ENCODE data around the gene CPM.
"Not testable (repeated sequence)": the region's sequence is repeated elsewhere in the genome, so short reads cannot be mapped to it uniquely, and the experiment has no call there.

Gene CPM

DNA sequence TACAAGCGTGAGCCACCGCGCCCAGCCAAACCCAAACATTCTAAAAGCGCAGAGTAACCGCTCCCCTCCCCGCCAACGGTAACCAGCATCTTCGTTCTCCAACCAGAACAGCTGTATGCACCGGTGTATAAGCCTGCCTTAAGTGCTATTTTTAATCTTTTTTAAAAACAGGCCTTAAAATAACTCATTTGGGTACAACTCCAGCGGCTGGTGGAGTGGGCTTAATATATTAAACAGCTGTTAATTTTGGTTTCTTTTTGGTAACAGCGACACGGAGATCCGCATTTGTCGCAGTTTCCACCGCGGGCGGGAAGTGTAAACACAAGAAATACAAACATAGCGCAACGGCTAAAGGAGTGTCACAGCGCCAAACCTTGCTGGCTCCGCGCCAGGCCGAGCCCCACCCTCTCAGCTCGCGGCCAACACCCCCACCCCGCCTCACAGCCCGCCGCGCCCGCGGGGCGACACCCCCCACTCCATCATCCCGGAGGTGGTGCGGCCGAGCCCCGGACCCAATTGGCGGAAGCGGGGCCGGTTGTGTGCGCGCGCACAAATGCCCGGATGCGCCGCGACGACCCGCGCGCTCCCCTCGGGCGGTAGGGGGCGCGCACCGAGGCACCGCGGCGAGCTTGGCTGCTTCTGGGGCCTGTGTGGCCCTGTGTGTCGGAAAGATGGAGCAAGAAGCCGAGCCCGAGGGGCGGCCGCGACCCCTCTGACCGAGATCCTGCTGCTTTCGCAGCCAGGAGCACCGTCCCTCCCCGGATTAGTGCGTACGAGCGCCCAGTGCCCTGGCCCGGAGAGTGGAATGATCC is 125.2 kb downstream of the CPM start, which contains the start of gene MDM2:
MDM2 (plus strand) TSS at position 602 of the 812 bp plus-strand sequence. CDS start 301 bp downstream, outside the sequence.
- Histone ChIP-seq H3K27me3 (ENCODE audit: control insufficient read depth, insufficient read depth, low read length) (no peaks in the 10 kb centered on the region), H3K9ac (ENCODE audit: low read length) (peak within 1 kb of the TSS; percentile 100), H3K36me3 (ENCODE audit: control insufficient read depth, low read depth, low read length) (peaks cover 15% of the 10 kb centered on the region), H3K27ac (ENCODE audit: low read length) (peak within 1 kb of the TSS; percentile 98), H3K4me1 (ENCODE audit: control insufficient read depth, low read depth, low read length) (peaks cover 10% of the 10 kb centered on the region), H3K9me3 (ENCODE audit: control insufficient read depth, low read depth, low read length) (no peaks in the 10 kb centered on the region), H3K4me3 (ENCODE audit: low read length) (peak within 1 kb of the TSS; percentile 76)

DNA sequence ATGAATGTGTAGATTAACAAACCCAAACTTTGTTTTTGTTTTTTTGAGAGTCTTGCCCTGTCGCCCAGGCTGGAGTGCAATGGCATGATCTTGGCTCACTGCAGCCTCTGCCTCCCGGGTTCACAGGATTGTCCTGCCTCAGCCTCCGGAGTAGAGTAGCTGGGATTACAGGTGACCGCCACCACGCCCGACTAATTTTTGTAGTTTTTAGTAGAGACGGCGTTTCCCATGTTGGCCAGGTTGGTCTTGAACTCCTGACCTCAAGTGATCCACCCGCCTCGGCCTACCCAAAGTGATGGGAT is 125.7 kb downstream of the CPM start:
- H3K27ac ChIP-seq (ENCODE audit: low read length); H3K4me1 ChIP-seq (ENCODE audit: control insufficient read depth, low read depth, low read length); H3K36me3 ChIP-seq (ENCODE audit: control insufficient read depth, low read depth, low read length); H3K9me3 ChIP-seq (ENCODE audit: control insufficient read depth, low read depth, low read length); H3K27me3 ChIP-seq (ENCODE audit: control insufficient read depth, insufficient read depth, low read length): not testable (repeated sequence)
- Histone ChIP-seq H3K4me3 (ENCODE audit: low read length) (peak overlapping the region; percentile 76), H3K9ac (ENCODE audit: low read length) (peak overlapping the region; percentile 100)

DNA sequence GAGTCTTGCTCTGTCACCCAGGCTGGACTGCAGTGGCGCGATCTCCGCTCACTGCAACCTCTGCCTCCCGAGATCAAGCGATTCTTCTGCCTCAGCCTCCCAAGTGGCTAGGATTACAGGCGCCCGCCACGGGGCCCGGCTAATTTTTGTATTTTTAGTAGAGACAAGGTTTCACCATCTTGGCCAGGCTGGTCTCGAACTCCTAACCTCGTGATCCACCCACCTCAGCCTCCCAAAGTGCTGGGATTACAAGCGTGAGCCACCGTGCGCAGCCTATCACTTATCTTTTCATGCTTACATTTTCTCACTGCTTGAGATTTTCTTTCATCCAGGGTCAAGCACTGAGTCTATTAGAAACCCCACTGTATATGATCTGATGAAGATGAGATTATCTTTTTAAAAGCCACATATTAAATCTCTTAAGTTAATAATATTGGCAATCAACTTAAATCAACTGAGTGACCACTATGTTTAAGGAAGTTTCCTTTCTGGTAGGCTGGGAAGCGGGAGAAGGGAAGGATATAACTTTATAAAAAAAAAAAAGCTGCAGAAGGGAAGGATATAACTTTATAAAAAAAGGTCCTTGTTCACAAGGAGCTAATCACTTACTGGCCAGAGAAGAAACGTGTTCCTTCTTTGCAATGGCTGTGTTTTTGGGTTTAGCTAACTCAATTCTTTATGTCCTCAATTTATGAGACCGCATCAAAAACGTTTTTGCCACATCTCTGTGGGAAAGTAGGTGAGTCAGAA is 126.3 kb downstream of the CPM start:
- H3K4me3 ChIP-seq (ENCODE audit: low read length): peak overlapping the region; percentile 76
- no peaks in the 10 kb centered on the region for H3K9me3 ChIP-seq (ENCODE audit: control insufficient read depth, low read depth, low read length)
- H3K36me3 ChIP-seq (ENCODE audit: control insufficient read depth, low read depth, low read length): peaks cover 8% of the 10 kb centered on the region
- no peak overlapping the region for H3K27ac ChIP-seq (ENCODE audit: low read length)
- peak overlapping the region; percentile 100 for H3K9ac ChIP-seq (ENCODE audit: low read length)
- H3K4me1 ChIP-seq (ENCODE audit: control insufficient read depth, low read depth, low read length): peaks cover 10% of the 10 kb centered on the region
- H3K27me3 ChIP-seq (ENCODE audit: control insufficient read depth, insufficient read depth, low read length): no peaks in the 10 kb centered on the region

DNA sequence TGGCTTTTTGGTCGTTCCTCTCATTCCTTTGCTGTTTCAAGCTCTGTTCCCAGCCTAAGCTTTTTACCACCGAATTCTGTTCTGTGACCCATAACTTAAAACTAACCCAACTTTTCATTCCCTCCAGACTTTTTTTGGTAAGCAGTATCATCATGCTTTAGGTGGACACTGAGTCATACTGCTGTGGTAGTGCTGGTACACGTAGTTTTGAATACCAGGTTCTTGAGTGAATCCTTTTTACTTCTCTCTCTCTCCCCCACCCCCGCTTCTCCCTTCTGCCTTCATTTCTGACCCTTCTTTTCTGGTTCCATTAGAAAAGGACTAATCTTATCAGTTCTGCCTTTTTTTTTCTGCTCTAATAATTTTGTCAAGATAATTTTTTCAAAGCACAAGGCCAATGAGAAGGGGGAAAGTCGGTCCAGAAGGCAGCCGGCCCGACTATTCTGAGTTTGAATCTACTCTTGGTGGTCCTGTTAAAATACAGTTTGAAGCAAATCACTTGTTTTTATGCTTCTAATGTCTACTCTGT is 127.3 kb downstream of the CPM start:
- Histone ChIP-seq H3K4me1 (ENCODE audit: control insufficient read depth, low read depth, low read length) (peaks cover 10% of the 10 kb centered on the region), H3K27ac (ENCODE audit: low read length) (no peak overlapping the region), H3K9ac (ENCODE audit: low read length) (no peak overlapping the region), H3K4me3 (ENCODE audit: low read length) (no peak overlapping the region), H3K27me3 (ENCODE audit: control insufficient read depth, insufficient read depth, low read length) (no peaks in the 10 kb centered on the region), H3K36me3 (ENCODE audit: control insufficient read depth, low read depth, low read length) (peaks cover 8% of the 10 kb centered on the region), H3K9me3 (ENCODE audit: control insufficient read depth, low read depth, low read length) (no peaks in the 10 kb centered on the region)

DNA sequence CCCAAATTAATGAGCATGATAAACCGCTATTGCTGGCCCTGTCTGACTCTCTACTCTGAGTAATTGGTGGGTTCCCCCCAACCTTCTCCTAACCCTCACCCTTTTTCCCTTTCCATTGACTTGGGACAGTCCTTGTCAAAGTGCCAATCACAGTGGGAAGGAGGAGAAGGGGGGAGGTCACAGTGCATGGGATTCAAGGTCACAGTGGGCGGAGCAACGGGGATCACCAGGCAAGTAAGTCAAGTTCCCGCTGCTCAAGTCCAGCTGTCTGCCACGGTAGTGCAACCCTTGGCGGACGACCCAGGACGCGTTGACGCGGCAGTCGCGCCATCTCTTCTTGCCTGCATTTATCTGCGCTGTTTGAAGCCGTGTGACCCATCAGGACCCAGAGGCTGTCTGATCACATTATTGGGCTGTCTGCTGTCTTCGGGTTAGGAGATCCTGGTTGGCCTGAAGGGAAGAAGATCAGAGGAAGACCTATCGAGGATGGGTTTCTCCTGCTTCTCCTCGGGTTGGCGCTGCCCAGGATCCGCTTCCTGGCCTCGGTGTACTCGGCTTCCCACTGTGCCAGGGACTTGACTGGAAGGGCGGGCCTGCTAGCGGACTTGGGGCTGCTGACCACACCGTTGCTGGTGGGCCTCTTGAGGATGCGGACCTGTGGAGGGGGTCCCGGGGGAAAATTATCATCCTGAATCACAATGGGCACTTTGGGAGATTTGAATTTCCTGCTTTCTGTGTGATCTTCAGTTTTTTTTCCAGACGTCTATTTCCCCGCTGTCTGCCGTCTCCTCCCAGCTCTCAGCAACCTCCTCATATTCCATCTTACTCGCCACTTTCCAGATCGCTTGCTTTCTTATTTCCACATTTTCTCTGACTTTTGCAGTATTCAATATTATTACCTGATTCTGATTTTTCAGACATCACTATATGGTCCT is 128.0 kb downstream of the CPM start:
- no peak overlapping the region for H3K27ac ChIP-seq (ENCODE audit: low read length)
- H3K36me3 ChIP-seq (ENCODE audit: control insufficient read depth, low read depth, low read length): peaks cover 5% of the 10 kb centered on the region
- peaks cover 10% of the 10 kb centered on the region for H3K4me1 ChIP-seq (ENCODE audit: control insufficient read depth, low read depth, low read length)
- no peak overlapping the region for H3K9ac ChIP-seq (ENCODE audit: low read length)
- H3K4me3 ChIP-seq (ENCODE audit: low read length): no peak overlapping the region
- no peaks in the 10 kb centered on the region for H3K27me3 ChIP-seq (ENCODE audit: control insufficient read depth, insufficient read depth, low read length)
- H3K9me3 ChIP-seq (ENCODE audit: control insufficient read depth, low read depth, low read length): no peaks in the 10 kb centered on the region

DNA sequence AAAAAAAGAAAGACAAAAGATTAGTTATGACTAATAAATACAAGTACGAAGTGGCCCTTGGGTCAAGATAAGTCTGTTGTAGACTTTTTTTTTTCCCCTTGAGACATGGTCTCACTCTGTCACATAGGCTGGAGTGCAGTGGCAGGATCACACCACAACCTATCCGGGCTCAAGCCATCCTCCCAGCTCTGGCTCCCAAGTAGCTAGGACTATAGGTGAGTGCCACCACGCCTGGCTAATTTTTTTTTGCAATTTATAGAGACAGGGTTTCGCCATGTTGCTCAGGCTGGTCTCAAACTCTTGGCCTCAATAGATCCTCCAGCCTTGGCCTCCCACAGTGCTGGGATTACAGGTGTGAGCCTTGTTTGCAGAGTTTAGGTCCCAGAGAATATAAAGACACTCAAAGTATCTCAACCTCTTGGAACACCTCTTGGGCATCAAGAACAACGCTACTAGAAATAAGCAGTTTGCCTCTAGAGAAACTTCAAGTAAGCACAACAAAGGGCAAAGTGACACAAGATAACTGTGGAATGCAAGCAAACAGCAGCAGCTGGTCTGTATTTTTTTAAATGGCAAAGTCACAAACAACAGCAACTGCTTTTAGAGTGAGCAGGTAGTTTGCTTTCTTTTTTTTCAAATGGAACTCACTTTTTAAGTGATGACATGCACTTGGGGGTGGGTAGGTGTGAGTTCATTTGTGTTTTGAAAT is 128.9 kb downstream of the CPM start:
- Histone ChIP-seq H3K27me3 (ENCODE audit: control insufficient read depth, insufficient read depth, low read length) (no peaks in the 10 kb centered on the region), H3K9ac (ENCODE audit: low read length) (no peak overlapping the region), H3K9me3 (ENCODE audit: control insufficient read depth, low read depth, low read length) (no peaks in the 10 kb centered on the region), H3K27ac (ENCODE audit: low read length) (no peak overlapping the region), H3K36me3 (ENCODE audit: control insufficient read depth, low read depth, low read length) (no peaks in the 10 kb centered on the region), H3K4me3 (ENCODE audit: low read length) (no peak overlapping the region), H3K4me1 (ENCODE audit: control insufficient read depth, low read depth, low read length) (peaks cover 10% of the 10 kb centered on the region)

DNA sequence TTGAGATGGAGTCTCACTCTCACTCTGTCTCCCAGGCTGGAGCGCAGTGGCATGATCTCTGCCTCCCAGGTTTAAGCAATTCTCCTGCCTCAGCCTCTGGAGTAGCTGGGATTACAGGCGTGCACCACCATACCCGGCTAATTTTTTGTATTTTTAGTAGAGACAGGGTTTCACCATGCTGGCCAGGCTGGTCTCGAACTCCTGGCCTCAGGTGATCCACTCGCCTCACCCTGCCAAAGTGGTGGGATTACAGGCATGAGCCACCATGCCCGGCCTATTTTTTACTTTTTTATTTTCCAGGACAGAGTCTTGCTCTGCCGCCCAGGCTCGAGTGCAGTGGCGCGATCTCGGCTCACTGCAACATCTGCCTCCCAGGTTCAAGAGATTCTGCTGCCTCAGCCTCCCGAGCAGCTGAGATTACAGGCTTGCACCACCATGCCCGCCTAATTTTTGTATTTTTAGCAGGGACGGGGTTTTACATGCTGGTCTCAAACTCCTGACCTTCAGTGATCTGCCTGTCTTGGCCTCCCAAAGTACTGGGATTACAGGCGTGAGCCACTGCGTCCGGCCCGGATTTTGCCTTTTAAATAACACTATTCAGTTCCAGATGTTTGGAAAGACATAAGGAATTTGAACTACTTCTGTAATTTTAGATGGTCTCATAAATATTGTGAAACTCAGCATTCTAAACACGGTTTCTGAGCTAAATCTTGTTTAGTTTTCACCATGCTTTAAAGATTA is 129.9 kb downstream of the CPM start:
- H3K4me1 ChIP-seq (ENCODE audit: control insufficient read depth, low read depth, low read length); H3K27ac ChIP-seq (ENCODE audit: low read length); H3K4me3 ChIP-seq (ENCODE audit: low read length); H3K36me3 ChIP-seq (ENCODE audit: control insufficient read depth, low read depth, low read length); H3K9ac ChIP-seq (ENCODE audit: low read length); H3K27me3 ChIP-seq (ENCODE audit: control insufficient read depth, insufficient read depth, low read length); H3K9me3 ChIP-seq (ENCODE audit: control insufficient read depth, low read depth, low read length): not testable (repeated sequence)

DNA sequence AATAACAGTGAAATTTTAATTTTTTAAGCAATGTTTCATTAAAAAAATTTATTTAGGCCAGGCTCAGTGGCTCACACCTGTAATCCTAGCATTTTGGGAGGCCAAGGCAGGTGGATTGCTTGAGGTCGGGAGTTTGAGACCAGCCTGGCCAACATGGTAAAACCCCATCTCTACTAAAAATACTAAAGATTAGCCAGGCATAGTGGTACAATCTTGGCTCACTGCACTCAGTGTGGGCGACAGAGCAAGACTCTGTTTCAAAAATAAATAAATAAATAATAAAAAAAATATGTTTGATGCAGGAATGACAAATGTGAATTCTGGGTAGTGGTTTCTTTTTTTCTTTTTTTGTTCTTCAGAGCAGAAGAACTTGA is 130.6 kb downstream of the CPM start:
- not testable (repeated sequence) for H3K27me3 ChIP-seq (ENCODE audit: control insufficient read depth, insufficient read depth, low read length); H3K4me3 ChIP-seq (ENCODE audit: low read length); H3K27ac ChIP-seq (ENCODE audit: low read length); H3K9me3 ChIP-seq (ENCODE audit: control insufficient read depth, low read depth, low read length); H3K36me3 ChIP-seq (ENCODE audit: control insufficient read depth, low read depth, low read length); H3K4me1 ChIP-seq (ENCODE audit: control insufficient read depth, low read depth, low read length); H3K9ac ChIP-seq (ENCODE audit: low read length)

All from iPS-18a (cell line).